Ishikawa (cell line): Measurements from ENCODE around the gene BZW2.

Source experiments
- NFIC ChIP-seq: IDR thresholded peaks from 2 replicates; pipeline ENCODE4 v1.6.1; 2012
- TCF12 ChIP-seq: IDR thresholded peaks from 2 replicates; pipeline ENCODE4 v1.6.1; 2012; ENCODE audit warnings: low read depth
- YY1 ChIP-seq: IDR thresholded peaks from 2 replicates; pipeline ENCODE4 v1.6.1; 2012; ENCODE audit warnings: low read depth
- ZBTB7A ChIP-seq: IDR thresholded peaks from 2 replicates; pipeline ENCODE4 v1.6.1; 2012; ENCODE audit warnings: low read depth
- TF ChIP-seq, protein P1 (sequence below): IDR thresholded peaks from 2 replicates; pipeline ENCODE4 v1.6.1; 2012

DNA sequence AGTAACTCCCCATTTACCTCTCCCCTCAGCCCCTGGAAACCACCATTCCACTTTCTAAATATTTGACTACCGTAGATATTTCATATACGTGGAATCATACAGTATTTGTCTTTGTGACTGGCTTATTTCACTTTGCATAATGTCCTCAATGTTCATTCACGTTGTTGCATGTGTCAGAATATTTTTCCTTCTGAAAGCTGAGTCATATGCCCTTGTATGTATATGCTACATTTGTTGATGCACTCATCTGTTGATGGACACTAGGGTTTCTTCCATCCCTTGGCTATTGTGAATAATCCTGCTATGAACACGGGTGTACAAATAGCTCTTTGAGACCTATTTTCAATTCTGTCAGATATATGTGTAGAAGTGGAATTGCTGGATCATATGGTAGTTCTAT is 81.8 kb downstream of the BZW2 start:
- TF ChIP-seq ZBTB7A (no peak), TCF12 (no peak), NFIC (no peak), YY1 (no peak)
- TF ChIP-seq, protein P1, sequence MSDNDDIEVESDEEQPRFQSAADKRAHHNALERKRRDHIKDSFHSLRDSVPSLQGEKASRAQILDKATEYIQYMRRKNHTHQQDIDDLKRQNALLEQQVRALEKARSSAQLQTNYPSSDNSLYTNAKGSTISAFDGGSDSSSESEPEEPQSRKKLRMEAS: no peak
